ENCODE measurements around the gene SLC25A38. TPM values are rescaled to one million over a fixed set of nuclear protein-coding genes. Genes with fewer than 3 reads are reported as not detected.

SLC25A38 gene
- polyA plus RNA-seq, 2 of the 4 experiments (the other 2 are of a cell fraction): 31.9 to 52.8 TPM

- POLR2A ChIA-PET: interaction anchor here (0.5 kb wide), 1 partner anchor 15 kb away, joined by 11 read pairs; no protein-coding TSS in a partner anchor
- no peaks in the 10 kb centered on the region for H3K4me1 ChIP-seq
- no peaks in the 10 kb centered on the region for H3K9me3 ChIP-seq
- TF ChIP-seq JUNB (IDR thresholded peaks at IDR 0.05) (no peak), SMC3 (IDR thresholded peaks at IDR 0.05) (no peak), ELK1 (IDR thresholded peaks at IDR 0.05; ENCODE audit: low read depth, low read length) (no peak), EHF (CRISPR knock-in tag; IDR thresholded peaks at IDR 0.05) (no peak), HEYL (CRISPR knock-in tag; IDR thresholded peaks at IDR 0.05) (no peak), BHLHE40 (IDR thresholded peaks at IDR 0.05; ENCODE audit: low read depth, low read length) (no peak), RFX5 (IDR thresholded peaks at IDR 0.05) (no peak), FOSL2 (IDR thresholded peaks at IDR 0.05) (no peak), FOSL2 (CRISPR knock-in tag; IDR thresholded peaks at IDR 0.05) (no peak), PBX3 (IDR thresholded peaks at IDR 0.05) (no peak), FOXS1 (CRISPR knock-in tag; IDR thresholded peaks at IDR 0.05) (no peak), HOXB13 (CRISPR knock-in tag; IDR thresholded peaks at IDR 0.05; ENCODE audit: low read depth) (no peak), NR3C1 (IDR thresholded peaks at IDR 0.05) (no peak), CHD2 (IDR thresholded peaks at IDR 0.05; ENCODE audit: low read length, partially characterized antibody) (no peak), CBX2 (IDR thresholded peaks at IDR 0.05; ENCODE audit: borderline replicate concordance, low read depth) (no peak)
- H3K4me3 ChIP-seq: no peak overlapping the region
- 74% methylated on average over 1 of the region's 1 CpG for WGBS (ENCODE audit: missing lambda C conversion rate)
- no peak overlapping the region for H3K4me2 ChIP-seq
- ATAC-seq: no peak
- no peak for FAIRE-seq
- CTCF ChIA-PET: interaction anchor here (0.9 to 2.2 kb wide), 3 partner anchors 19 to 76 kb away, joined by 4 to 8 read pairs (median 5); no protein-coding TSS in a partner anchor
- no peak for DNase-seq (ENCODE audit: low read depth in 1 of 2, low spot score in 1 of 2)
- no peak overlapping the region for H3K27ac ChIP-seq
Measured at GRCh38 chr3:39423436-39423970, 40.3 kb downstream of the SLC25A38 start.

GRCh38 chr3:39426312-39426711 is 43.1 kb downstream of the SLC25A38 start:
- 43% methylated on average over 1 of the region's 1 CpG for whole genome bisulfite sequencing (ENCODE audit: missing lambda C conversion rate)
- TF ChIP-seq CHD2 (IDR thresholded peaks at IDR 0.05; ENCODE audit: low read length, partially characterized antibody) (no peak), POLR2AphosphoS2 (conservative IDR thresholded peaks at IDR 0.05; ENCODE audit: low read length) (no peak), RARB (CRISPR knock-in tag; IDR thresholded peaks at IDR 0.05) (no peak), KDM1A (IDR thresholded peaks at IDR 0.05; ENCODE audit: low read depth) (no peak), BHLHE40 (IDR thresholded peaks at IDR 0.05; ENCODE audit: low read depth, low read length) (no peak), EP300 (IDR thresholded peaks at IDR 0.05) (no peak), CHD4 (IDR thresholded peaks at IDR 0.05; ENCODE audit: borderline replicate concordance) (no peak)
- POLR2A ChIA-PET: no interaction called here
- ATAC-seq (no peak), FAIRE-seq (no peak), DNase-seq (ENCODE audit: low read depth in 1 of 2, low spot score in 1 of 2) (no peak)
- Histone ChIP-seq H3K4me3 (no peak overlapping the region), H3K4me2 (no peak overlapping the region), H3K9me3 (no peaks in the 10 kb centered on the region), H3K27ac (no peak overlapping the region), H3K4me1 (no peaks in the 10 kb centered on the region)
- CTCF ChIA-PET: interaction anchor here (1.2 to 1.3 kb wide), 2 partner anchors 72 to 73 kb away, joined by 3 to 4 read pairs; no protein-coding TSS in a partner anchor

GRCh38 chr3:39427506-39427905 is 44.3 kb downstream of the SLC25A38 start:
- CTCF ChIA-PET: interaction anchor here (1.2 to 2.0 kb wide), 3 partner anchors 20 to 72 kb away, joined by 3 to 8 read pairs (median 4); no protein-coding TSS in a partner anchor
- 96% methylated on average over 1 of the region's 1 CpG for WGBS (ENCODE audit: missing lambda C conversion rate)

More at GRCh38 chr3:39427506-39427905, 44.3 kb downstream of the SLC25A38 start:
- no peak overlapping the region for H3K4me2 ChIP-seq
- POLR2A ChIA-PET: no interaction called here
- no peak for DNase-seq (ENCODE audit: low read depth in 1 of 2, low spot score in 1 of 2)
- no peaks in the 10 kb centered on the region for H3K9me3 ChIP-seq
- no peak for TF ChIP-seq ZC3H11A (IDR thresholded peaks at IDR 0.05)
- H3K4me1 ChIP-seq: no peaks in the 10 kb centered on the region
- no peak for FAIRE-seq
- no peak overlapping the region for H3K27ac ChIP-seq
- no peak overlapping the region for H3K4me3 ChIP-seq
- no peak for ATAC-seq
